GM21723 (cell line): ENCODE measurements around the gene SYT13.

ENCODE experiments used
- ATAC-seq: cut with Tn5 transposase; IDR thresholded peaks from one replicate; pipeline ENCODE4 v1.9.1; 2021; ENCODE audit warnings: mild to moderate bottlenecking, moderate library complexity; ENCODE audit not compliant: unreplicated experiment

SYT13 gene

GRCh38 chr11:45285930-45286632 lies at the start of gene SYT13:
Gene SYT13 (minus strand): TSS chr11:45286341. CDS start chr11:45286207, 134 bp downstream.
- no peak for ATAC-seq

- no peak for ATAC-seq
Observed at GRCh38 chr11:45335434-45335833, 49.3 kb upstream of the SYT13 start.

- ATAC-seq: no peak
Observed at GRCh38 chr11:45334836-45335235, 48.7 kb upstream of the SYT13 start.

- ATAC-seq: no peak
Observed at GRCh38 chr11:45334410-45334809, 48.3 kb upstream of the SYT13 start.

- ATAC-seq: no peak
Observed at GRCh38 chr11:45333001-45333971, 47.1 kb upstream of the SYT13 start.

- ATAC-seq: no peak
Observed at GRCh38 chr11:45332276-45332934, 46.3 kb upstream of the SYT13 start.

- no peak for ATAC-seq
Observed at GRCh38 chr11:45331839-45332238, 45.7 kb upstream of the SYT13 start.

GRCh38 chr11:45328726-45329125 lies 42.6 kb upstream of the SYT13 start:
- ATAC-seq: no peak

GRCh38 chr11:45324459-45324858 lies 38.3 kb upstream of the SYT13 start:
- ATAC-seq: no peak

- ATAC-seq: no peak
Observed at GRCh38 chr11:45323601-45324249, 37.6 kb upstream of the SYT13 start.

- ATAC-seq: no peak
Observed at GRCh38 chr11:45322891-45323600, 36.9 kb upstream of the SYT13 start.

- ATAC-seq: no peak
Observed at GRCh38 chr11:45322111-45322705, 36.1 kb upstream of the SYT13 start.

GRCh38 chr11:45321669-45322068 lies 35.5 kb upstream of the SYT13 start:
- no peak for ATAC-seq

GRCh38 chr11:45321031-45321595 lies 35.0 kb upstream of the SYT13 start:
- no peak for ATAC-seq

- no peak for ATAC-seq
Observed at GRCh38 chr11:45320371-45320770, 34.2 kb upstream of the SYT13 start.

GRCh38 chr11:45319077-45319476 lies 32.9 kb upstream of the SYT13 start:
- ATAC-seq: no peak

- ATAC-seq: no peak
Observed at GRCh38 chr11:45318516-45318915, 32.4 kb upstream of the SYT13 start.

GRCh38 chr11:45316258-45316657 lies 30.1 kb upstream of the SYT13 start:
- no peak for ATAC-seq

GRCh38 chr11:45314900-45315299 lies 28.8 kb upstream of the SYT13 start:
- ATAC-seq: no peak
